IPS-NIHi11 (cell line): ENCODE data around the gene DLL4.

Experiments
- DNase-seq: peaks from one replicate; pipeline ENCODE4 v3.0.0; 2012; ENCODE audit warnings: mixed read lengths, low spot score

The DLL4 gene

GRCh38 chr15:40906091-40906990 lies 22.8 kb upstream of the DLL4 start:
- DNase-seq = peak; percentile 92

DNA sequence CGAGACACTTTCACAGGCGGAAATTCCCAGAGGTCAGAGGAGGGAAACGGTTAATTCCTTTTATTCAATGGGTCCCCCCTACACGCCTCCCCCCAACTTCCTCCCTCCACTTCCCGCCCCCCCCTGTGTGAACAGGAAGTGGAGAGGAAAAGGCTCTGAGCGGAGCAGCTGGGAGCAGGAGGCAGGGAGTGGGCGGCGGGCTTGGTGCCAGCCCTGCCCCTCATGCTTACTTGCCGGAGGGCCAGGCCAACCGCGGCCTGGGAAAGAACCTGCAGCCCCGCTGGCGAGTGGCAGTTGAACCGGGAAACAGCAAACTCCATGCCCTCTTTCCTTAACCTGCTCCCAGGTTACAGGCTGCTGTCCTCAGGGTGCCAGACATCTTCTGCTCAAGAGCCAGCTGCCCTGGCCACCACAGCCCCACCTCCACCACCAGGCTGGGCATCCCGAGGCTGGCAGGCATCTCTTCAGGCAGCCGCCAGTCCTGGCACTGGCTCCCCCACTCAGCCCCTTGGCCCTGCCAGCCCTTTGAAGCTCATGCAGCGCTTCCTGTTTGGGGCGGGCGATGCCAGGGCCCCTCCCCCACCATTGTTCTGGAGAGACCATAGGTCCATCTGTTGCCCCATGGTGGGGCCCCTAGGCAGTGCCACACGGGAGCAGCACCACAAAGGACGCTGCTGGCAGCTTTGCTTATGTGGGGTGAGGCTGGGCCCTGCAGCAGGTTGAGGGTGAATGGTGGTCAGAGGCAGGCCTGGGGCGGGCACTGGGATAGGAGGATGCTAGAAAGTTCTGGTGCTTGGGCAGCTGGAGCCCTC lies 21.9 kb upstream of the DLL4 start:
- no peak for DNase-seq

DNA sequence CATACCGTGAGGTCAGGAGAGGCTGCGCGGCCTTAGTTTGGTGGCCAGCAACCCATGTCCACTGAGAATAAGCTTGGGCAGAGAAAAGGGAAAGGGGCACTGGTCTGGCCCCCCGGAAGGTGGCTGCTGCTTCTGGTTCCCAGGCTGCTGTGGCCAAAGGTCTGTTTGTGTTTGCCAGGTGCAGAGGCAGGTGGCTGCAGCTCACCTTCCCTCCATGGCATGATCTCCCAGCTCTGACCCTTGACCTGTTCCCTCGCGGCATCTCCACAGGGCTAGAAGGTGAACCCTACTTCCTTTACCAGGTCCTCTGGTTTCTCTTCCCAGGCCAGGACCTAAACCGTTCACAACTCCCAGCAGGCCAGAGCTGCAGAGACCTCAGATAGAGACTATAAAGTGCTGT lies 21.0 kb upstream of the DLL4 start:
- DNase-seq = no peak

DNA sequence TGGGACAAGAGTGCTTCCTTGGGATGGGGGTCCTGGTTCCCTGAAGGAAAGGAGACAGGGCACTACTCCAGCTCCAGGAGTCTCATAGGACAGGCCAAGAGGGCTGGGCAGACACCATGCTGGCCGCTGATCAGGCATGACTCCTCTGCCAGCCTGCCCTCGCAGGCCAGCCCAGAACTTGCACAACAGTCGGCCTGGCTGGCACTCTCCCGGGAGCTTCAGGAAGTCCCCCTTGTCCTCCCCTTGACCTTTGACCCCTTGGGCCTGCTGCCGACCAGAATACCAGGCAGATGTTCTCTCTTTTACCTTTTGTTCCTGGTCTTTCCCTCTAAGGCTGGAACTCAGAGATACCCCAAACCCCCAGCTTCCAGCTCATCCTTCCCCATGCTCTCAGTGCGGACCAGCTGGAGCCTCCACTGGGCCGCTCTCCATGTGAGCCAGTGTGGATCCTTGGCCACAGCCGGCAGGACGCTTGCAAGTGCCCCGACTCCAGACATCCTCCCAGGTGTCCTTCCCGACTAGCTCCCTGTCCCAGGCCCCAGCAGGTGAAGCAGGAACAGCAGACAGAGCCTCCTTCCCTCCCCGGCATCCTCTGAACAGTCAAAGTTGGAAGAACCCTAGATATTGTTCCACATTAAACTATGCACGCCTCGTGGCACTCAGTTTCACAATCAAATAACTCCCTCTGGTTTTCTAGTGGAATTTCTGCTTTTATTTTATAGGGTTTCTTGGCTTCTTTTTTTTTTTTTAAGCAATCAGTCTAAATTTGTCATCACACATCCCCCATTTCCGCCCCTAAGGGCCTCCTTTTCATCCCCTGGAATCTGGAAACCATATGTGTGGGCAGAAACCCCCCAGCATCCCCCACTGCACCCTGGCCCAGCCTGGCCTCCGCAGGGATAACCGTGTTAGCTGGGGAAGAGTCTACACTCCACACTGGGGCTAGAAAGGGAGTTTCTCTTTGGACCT lies 19.2 kb upstream of the DLL4 start:
- no peak for DNase-seq

DNA sequence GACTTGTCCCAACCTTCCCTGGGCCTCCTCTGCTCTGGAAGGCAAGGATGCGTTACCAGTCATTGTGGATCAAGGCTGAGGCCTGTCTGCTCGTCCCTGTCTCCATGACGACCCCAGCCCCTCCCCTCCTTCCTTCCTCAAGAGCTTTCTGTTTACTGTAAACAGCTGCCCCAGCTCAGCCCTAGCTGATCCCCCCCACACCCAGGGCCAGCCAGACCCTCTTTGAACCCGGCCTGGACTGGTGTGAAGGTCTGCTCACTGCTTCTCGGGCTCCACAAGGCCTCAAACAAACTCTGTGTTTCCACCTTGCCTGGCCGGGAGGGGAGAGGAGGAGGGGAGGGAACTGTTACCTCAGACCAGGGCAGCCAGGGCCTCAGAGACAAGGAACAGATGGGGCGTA lies 18.0 kb upstream of the DLL4 start:
- peak; percentile 48 for DNase-seq

DNA sequence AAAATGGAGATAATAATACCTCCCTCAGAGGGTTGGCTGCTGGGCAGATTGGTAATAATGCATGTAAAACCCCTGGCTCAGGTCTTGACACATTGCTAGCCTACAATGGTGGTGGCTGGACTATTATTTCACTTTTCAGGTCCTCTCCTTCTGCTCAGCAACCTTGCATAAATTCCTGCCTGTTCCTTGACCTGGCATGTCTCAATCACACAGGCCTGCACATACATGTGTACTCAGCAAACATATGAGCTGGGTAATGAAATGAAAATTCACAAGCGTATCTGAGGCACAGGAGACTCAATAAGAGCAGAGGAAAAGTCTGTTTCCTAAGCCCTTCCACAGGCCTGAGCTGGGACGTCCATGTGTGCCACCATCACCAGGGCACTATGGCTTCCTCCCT lies 17.4 kb upstream of the DLL4 start:
- DNase-seq = no peak

DNA sequence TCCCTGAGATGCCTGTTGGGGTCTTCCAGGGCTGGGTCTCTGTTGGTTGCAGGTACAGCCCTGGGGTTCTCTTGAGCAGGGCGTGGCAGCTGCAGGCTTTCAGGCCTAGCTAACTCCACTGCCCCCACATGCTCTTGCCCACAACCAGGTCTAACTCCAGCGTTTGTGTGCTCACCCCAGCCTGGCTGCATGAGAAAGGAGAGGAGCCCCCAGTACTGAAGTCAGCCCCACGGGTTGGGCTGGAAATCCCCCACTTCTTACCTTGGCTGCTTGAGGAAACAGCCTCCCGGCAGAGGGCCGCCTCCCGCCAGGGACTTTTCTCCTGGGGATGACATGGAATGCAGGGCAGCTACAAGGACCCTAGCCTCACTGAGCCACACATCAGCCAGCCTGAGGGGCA lies 16.7 kb upstream of the DLL4 start:
- DNase-seq = no peak

DNA sequence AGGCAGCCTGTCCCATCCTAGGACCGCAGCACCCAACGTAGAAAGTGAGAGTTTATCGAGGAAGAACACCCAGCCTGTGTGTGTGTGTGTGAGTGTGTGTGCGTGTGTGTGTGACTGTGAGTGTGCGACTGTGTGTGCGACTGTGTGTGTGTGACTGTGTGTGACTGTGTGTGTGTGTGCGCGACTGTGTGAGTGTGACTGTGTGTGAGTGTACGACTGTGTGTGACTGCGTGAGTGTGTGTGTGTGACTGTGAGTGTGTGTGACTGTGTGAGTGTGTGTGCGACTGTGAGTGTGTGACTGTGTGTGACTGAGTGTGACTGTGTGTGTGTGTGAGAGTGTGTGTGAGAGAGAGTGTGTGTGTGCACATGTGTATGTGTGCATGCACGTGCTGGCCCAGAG lies 15.1 kb upstream of the DLL4 start:
- no peak for DNase-seq

GRCh38 chr15:40914486-40914885 lies 14.7 kb upstream of the DLL4 start:
- DNase-seq = peak; percentile 39

DNA sequence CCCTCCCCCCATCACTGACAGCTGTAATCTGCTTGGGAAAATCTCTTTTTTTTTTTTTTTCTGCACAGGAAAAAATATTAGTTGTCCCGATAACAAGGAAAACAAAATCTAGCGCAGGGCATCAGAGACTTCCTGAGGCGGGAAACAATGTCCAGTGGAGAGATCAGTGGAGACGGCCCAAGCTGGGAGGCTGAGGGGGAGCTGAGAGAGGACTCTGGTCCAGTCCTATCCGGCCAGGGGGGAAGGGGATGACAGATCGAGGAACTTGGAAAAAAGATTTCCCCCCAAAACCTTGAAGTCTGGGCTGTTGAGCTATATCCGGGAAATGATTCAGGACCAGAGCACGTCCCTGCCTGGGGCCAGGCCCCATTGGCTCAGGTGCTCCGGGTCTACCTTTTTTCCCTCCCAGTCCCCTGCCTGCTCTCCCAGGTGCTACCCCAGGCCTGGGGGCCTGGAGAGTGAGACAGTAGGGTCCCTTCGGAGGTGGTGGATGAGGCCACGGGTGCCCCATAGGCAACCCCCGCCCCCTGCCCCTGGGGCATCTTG lies 14.0 kb upstream of the DLL4 start:
- DNase-seq = no peak

GRCh38 chr15:40915679-40916078 lies 13.5 kb upstream of the DLL4 start:
- DNase-seq = no peak

- no peak for DNase-seq
Observed at GRCh38 chr15:40917585-40917984, 11.6 kb upstream of the DLL4 start.

DNA sequence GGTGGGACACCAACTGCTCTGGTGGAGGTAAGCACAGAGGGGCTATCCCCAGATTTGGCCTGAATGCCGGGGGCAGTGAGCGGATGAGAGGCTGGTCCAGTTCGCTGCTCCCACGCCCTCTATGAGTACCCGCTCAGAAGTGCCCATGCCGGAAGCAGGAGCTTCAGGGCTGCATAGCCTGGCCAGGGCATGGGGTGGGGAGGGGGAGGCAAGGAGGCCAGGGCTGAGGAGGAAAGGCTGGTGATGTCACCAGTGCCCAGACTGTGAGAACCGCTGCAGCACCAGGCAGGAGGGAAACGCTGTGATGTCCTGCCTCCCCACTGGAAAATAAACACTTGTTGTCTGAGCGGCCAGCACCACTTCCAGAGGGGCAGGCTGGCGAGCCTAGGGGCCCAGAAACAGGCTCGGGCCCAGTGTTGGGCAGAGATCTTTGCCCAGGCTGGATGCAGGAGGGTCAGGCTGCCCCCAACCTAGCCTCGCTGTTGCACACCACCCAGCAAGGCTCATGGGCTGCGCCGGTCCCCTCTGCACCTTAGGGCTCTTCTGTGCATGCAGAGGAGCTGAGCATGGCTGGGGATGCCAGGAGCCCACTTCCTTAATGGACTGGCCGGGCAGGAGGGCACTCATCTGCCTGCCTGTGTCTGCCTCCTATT lies 10.9 kb upstream of the DLL4 start:
- DNase-seq = no peak

DNA sequence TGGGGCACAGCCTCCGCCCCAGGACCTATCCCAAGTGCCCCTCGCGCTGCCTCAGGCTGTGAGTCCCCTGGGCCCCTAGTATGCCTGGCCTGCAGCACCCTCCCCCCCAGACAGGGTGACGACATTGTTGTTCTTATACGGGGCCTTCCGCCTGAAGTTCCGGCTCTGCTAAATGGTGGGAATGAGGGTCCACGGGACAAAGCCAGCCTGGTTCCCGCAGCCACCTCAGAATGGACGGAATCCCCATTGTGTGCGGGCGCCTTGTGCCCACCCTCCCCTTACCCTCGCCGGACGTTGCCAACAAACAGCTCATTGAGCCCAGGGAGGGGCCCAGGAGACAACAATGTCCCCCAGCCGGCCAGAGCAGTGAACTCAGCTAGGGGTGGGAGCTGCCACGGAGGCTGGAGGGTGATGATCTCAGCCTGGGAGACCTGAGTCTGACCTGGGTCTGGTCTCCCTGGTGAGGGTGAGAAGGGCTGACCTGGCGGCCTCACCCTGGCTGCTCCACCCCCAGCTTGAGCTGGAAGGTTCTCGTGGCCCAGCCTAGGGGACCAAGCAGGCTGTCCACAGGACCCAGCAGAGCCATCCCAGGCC lies 10.2 kb upstream of the DLL4 start:
- DNase-seq = no peak

DNA sequence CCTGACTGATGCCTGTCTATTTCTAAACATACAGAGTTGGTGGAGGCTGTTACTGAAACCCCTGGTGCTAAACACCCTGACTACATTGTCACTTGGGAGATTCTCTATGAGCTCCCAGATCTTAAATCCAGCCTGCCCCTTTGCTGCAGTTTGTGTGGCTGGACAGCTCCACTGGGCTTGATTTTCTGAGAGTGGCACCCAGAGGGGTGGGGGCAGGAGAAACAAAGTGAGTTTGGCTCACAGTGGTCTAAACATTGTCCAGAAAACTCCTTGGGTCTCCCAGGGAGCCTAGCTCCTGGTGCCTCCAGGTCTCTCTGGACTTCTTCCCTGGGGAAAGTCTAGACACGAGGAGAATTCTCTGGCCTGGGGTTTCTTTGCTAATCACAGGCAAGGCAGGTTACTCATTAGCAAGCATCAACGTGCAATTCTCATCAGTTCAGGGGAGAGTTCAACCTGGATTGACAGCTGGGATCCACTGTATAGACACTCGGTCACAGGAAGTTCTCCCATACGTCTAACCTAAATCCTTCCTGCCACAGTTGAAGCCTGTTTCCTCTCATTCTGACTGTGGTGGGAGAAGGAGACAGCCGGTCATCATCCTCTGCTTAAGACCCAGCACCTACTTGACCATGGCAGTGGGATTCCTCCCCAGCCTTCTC lies 7.1 kb upstream of the DLL4 start:
- no peak for DNase-seq

DNA sequence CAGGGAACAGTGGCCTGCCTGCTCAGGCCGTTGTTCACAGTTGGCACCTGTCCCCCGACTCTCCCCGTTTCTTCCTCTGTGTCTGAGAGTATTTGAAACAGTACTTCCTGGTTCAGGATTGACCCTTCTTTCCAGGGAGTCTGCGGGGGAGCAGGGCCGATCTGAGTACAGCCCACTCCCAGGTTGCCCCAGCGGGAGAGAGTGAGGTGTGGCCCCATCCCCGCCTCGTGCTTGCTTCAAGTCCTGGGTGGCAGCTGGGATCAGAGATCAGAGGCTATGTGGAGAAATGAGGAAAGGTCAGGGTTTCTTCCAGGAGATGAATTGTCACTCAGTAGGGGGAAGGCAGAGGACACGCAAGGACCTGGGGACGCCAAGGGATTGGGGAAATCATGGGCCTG lies 6.5 kb upstream of the DLL4 start:
- DNase-seq = no peak

DNA sequence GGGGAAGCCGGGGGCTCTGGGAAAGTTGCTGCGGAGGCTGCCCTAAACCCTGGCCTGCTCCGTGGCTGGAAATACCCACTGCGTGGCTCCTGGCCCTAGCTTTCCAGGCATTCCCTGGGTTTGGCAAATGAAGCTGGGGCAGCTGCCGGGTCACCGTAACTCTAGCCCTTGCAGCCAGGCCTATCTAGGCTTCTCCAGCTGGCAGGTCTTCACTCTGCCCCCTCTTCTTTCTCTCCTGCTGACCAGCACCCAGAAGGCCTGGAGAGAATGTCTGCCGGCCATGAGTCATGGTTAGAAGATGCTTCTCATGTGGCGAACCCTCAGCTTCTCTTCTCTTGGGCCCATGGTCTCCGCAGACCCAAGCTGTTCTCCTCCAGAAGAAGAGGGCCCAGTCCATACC lies 5.6 kb upstream of the DLL4 start:
- no peak for DNase-seq

DNA sequence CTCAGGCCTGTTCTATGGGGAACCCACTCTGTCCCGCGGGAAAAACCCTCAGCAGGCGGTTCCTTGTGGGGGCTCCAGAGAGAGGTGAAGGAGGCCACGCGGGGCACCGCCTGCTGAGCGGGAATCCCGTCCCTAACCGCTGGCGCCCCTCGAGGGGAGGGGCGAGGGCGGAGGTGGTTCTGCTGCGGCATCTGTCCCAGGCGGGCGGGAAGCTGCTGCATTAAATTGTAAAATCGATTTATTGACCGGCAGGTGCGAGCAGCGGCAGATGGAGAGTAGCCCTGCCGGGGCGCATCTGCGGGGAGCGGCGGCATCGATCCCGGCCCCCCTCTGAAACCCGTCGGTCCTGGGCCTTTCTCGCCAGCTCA lies 3.7 kb upstream of the DLL4 start:
- no peak for DNase-seq

GRCh38 chr15:40925863-40926658 lies 3.1 kb upstream of the DLL4 start:
- no peak for DNase-seq
